GM13977 (cell line): ENCODE measurements around the gene EIF3L.

Experiments
- DNase-seq: peaks from one replicate; pipeline ENCODE4 v3.0.0; 2012; ENCODE audit warnings: low spot score
- CTCF ChIP-seq: IDR thresholded peaks from 2 replicates; pipeline ENCODE4 v1.5.1; 2012; ENCODE audit warnings: mild to moderate bottlenecking, control low read depth; ENCODE audit not compliant: insufficient read depth; ENCODE audit errors: extremely low read depth, missing control alignments
- in situ Hi-C: fragments of 300-500 bp; cut with MboI; formaldehyde crosslinking; loops from one replicate; pipeline ENCODE4 v1.12.0; 2022; ENCODE audit warnings: low sequenced_read_pairs, low pct_unique_long_range_greater_than_20kb, mixed read lengths, inconsistent platforms; ENCODE audit not compliant: unreplicated experiment

The EIF3L gene

GRCh38 chr22:37904572-37905533 is 55.6 kb downstream of the EIF3L start:
- in situ Hi-C loops, result no loop called here
- DNase-seq, result no peak
- TF ChIP-seq CTCF, result no peak

GRCh38 chr22:37905534-37906363 is 56.5 kb downstream of the EIF3L start, which contains the start of gene MICALL1:
Gene MICALL1 (plus strand): TSS chr22:37906297. CDS start chr22:37906423, 126 bp downstream.
- DNase-seq, result peak; percentile 97
- peak; percentile 72 for TF ChIP-seq CTCF
- in situ Hi-C loops, result no loop called here

- in situ Hi-C loops, result no loop called here
- peak; percentile 75 for DNase-seq
- no peak for TF ChIP-seq CTCF
Observed at GRCh38 chr22:37906364-37907008, 57.3 kb downstream of the EIF3L start.

GRCh38 chr22:37907036-37907954 is 58.1 kb downstream of the EIF3L start:
- no peak for TF ChIP-seq CTCF
- peak; percentile 34 for DNase-seq
- in situ Hi-C loops, result no loop called here

GRCh38 chr22:37909766-37910165 is 60.5 kb downstream of the EIF3L start:
- DNase-seq, result no peak
- TF ChIP-seq CTCF, result no peak
- in situ Hi-C loops, result no loop called here
